Measurements from ENCODE around the gene WDR93.

Gene WDR93

GRCh38 chr15:89749526-89749925 is 58.9 kb downstream of the WDR93 start:
- DNase-seq (ENCODE audit: low spot score): no peak

GRCh38 chr15:89749951-89750559 is 59.4 kb downstream of the WDR93 start:
- DNase-seq (ENCODE audit: low spot score): peak; percentile 30

GRCh38 chr15:89750560-89751542 is 60.2 kb downstream of the WDR93 start, which contains the start of gene MESP1:
Gene MESP1, minus strand, starts transcription at chr15:89751249. Its CDS starts 18 bp downstream, at chr15:89751231.
- peak; percentile 98 for DNase-seq (ENCODE audit: low spot score)

- DNase-seq (ENCODE audit: low spot score): no peak
Measured at GRCh38 chr15:89751748-89752147, 61.1 kb downstream of the WDR93 start.

DNA sequence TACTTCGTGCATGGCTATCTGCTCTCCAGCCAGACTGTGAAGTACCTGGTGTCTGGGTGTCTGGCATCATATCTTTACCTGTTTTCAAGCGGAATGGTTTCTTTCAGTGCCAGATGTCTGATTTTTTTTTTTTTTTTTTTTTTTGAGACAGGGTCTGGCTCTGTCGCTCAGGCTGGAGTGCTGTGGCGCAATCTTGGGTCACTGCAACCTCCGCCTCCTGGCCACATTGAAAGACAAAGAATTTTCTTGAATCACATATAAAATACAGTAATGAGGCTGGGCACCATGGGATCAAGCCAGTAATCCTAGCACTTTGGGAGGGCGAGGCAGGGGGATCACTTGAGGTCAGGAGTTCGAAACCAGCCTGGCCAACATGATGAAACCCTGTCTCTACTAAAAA is 63.2 kb downstream of the WDR93 start:
- no peak for DNase-seq (ENCODE audit: low spot score)

- DNase-seq (ENCODE audit: low spot score): no peak
Measured at GRCh38 chr15:89754361-89755154, 63.9 kb downstream of the WDR93 start.

GRCh38 chr15:89755701-89756100 is 65.1 kb downstream of the WDR93 start:
- no peak for DNase-seq (ENCODE audit: low spot score)

GRCh38 chr15:89756897-89757296 is 66.3 kb downstream of the WDR93 start:
- no peak for DNase-seq (ENCODE audit: low spot score)

GRCh38 chr15:89758283-89758682 is 67.7 kb downstream of the WDR93 start:
- DNase-seq (ENCODE audit: low spot score): no peak

DNA sequence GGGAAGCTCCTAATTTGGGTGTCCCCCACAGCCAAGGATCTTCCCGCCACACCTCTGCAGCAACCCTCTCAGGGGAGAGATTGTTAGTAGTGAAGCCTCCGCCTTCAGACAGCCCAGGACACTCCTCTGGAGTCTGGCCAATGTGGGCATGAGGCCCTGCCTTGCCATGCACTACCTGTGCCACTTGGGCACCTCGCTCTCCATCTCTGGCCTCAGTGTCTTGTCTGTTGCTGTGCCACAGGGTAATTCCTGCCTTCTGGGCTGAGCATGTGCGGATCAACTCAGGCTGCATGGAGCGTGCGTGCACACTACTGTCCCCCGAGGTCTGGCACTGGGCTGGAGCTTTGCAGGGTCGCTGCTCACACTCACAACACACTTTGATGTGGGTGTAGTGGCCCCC is 68.4 kb downstream of the WDR93 start:
- DNase-seq (ENCODE audit: low spot score): no peak

DNA sequence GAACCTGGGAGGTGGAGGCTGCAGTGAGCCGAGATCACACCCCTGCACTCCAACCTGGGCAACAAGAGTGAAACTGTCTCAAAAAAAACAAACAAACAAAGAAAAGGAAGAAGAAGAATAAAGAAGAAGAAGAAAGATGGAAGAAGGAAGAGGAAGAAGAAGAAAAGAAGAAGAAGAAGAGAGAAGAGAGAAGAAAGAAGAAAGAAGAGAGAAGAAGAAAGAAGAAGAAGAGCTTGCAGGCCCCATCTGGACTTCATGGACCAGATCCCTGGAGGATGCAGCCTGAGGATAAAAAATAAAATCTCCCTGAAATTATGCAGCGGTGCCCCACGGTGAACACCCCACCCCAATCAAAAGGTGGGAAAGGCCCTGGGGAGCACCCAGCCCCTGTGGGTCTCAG is 69.2 kb downstream of the WDR93 start:
- no peak for DNase-seq (ENCODE audit: low spot score)

DNA sequence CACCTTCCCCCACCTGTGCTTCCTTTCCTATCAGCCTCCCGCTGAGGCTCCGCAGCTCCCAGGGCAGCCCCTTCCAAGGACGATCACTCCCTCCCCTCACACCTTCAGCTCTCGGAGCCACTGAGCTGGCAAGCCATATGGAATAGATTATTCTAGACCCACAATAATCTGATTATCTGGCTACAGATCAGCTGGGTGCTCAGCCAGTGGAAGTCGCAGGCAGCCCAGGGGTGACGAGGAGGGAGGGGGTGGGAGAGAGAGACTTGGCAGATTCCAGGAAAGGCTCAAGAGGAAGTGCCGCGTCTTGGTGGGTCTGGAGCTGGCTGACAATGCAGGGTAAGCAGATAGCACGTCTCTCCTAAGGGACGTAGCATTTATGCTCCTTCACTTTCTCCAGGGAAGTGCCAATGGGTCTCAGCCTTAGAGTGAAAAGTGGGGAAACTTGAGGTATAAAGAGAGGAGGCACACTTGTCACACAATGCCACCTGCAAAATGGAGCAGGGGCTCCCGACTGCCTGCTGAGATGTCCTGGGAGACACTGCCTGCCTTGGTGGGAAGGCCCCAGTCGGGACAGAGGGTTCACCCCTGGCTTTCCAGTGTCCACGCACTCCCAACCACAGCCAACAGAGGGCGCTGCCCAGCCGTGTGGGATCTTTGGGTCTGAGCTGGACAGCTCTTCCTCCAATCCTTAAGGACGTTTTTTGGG is 69.8 kb downstream of the WDR93 start:
- peak; percentile 73 for DNase-seq (ENCODE audit: low spot score)

GRCh38 chr15:89761009-89761831 is 70.6 kb downstream of the WDR93 start:
- DNase-seq (ENCODE audit: low spot score): no peak

DNA sequence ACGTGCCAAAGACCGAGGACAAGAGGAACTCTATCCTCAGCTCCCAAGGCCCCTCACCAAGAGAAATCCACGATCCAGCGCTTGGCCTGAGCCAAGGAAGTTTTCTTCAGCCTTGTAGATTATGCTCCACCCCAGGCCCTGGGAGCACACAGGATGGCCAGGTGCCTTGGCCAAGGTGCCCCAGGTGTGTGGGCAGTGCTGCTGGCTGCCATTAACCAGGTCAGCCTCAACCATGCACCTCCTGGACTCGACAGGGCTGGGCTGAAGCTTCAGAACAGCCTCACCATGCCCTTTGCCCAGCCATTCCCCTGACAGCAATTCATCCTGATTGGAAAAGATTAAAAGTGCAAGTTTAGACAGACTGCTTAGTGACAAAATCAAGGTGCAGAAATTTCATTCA is 71.3 kb downstream of the WDR93 start:
- no peak for DNase-seq (ENCODE audit: low spot score)

- DNase-seq (ENCODE audit: low spot score): no peak
Measured at GRCh38 chr15:89765694-89766093, 75.1 kb downstream of the WDR93 start.

DNA sequence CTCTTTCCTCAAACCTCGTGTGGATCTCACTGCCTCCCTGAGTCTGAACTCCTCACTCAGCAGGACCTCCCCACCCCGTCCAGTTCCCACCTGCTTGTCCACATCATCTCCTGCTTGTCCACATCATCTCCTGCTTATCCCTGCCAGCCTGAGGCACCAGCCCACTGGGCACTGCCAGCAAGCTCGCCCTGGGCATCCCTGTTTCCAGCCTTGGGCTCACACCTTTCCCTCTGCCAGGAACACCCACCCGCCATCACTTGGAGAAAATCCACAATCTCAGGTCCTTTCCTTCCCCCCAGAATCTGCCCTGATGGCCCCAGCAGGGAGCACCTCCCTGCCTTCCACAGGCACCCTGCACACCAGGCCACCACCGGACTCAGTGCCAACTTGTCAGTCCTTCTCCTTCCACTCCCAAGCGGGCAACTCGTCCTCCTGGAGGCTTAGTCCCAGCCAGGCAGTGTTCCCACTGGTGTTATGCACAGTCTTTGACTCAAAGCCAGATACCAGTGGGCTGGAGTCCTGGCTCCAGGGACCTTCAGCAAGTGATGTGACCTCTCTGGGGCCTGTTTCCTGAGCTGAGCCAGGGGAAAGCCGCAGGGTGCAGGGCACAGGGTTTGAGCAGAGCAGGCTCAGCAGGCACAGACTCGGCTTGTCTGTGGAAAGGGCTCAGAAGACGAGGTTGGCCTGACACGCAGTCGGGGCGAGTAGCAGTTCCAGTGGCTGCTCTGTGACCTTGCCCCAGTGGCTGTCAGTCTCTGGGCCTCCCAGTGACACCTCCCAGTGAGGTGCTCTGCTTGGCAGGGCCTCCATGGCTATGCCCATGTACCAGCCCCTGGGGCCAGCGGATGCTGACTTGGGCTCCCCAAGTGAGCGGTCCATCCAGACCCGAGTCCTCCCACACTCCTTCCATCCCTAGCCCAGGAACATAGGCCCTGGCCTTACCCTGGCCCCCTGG is 76.0 kb downstream of the WDR93 start:
- no peak for DNase-seq (ENCODE audit: low spot score)

GRCh38 chr15:89767411-89767915 is 76.9 kb downstream of the WDR93 start:
- no peak for DNase-seq (ENCODE audit: low spot score)

- no peak for DNase-seq (ENCODE audit: low spot score)
Measured at GRCh38 chr15:89768071-89768500, 77.5 kb downstream of the WDR93 start.

DNA sequence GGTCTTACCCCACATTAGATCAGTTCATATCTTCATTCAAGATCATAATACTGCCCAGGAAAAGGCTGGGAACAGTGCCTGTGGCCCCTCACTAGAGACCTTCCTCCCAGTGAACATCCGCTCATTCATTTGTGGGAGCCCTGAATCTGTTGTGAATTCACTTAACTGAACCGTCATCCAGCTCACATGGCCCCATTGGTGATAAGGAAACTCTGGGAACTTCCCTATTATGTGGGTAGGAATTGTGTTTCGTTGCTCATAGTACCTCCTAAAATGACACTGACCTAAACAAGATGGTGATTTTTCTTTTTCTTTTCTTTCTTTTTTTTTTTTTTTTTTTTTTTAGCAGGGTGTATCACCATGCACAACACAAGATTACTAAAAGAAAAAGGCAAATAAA is 78.8 kb downstream of the WDR93 start:
- DNase-seq (ENCODE audit: low spot score): no peak
